Measurements from ENCODE around the gene PAPPA. TPM values are rescaled to one million over a fixed set of nuclear protein-coding genes. Genes with fewer than 3 reads are reported as not detected.

Gene PAPPA
- total and polyA plus RNA-seq, 2 of the 8 experiments (the other 6 are each of a cell fraction or from before 2014, with no cell fraction given): 0.18 to 0.63 TPM

- H2BK12ac ChIP-seq (ENCODE audit: low read depth, low read length): no peak overlapping the region
- no peak overlapping the region for H2BK15ac ChIP-seq (ENCODE audit: low read length)
- TF ChIP-seq ZNF274 (IDR thresholded peaks at IDR 0.05; ENCODE audit: borderline replicate concordance, extremely low read depth, low read length) (no peak), EP300 (IDR thresholded peaks at IDR 0.05; ENCODE audit: borderline replicate concordance in 1 of 2, low read depth in 2 of 2, low read length in 2 of 2) (no peak), RBBP5 (IDR thresholded peaks at IDR 0.05; ENCODE audit: borderline replicate concordance, low read depth, low read length) (no peak), YY1 (IDR thresholded peaks at IDR 0.05; ENCODE audit: low read depth, low read length) (no peak), KDM5A (IDR thresholded peaks at IDR 0.05; ENCODE audit: low read length) (no peak), GABPA (IDR thresholded peaks at IDR 0.05; ENCODE audit: borderline replicate concordance, insufficient read depth, low read length) (no peak)
- H3K23ac ChIP-seq (ENCODE audit: insufficient read length): no peak overlapping the region
- H3K18ac ChIP-seq (ENCODE audit: extremely low read depth, low read length): no peak overlapping the region
- no peak overlapping the region for H3K56ac ChIP-seq (replicated peaks; ENCODE audit: insufficient read length, low read depth, low read length)
- no peak overlapping the region for H2AK5ac ChIP-seq (ENCODE audit: low read depth, low read length)
- POLR2A ChIA-PET (ENCODE audit: partially characterized antibody): no interaction called here
- no peak overlapping the region for H3K4me2 ChIP-seq (ENCODE audit: insufficient read depth in 1 of 2, low read depth in 2 of 2, low read length in 2 of 2)
- no peak overlapping the region for H2AFZ ChIP-seq (ENCODE audit: low read length)
- no peaks in the 10 kb centered on the region for H3K9me3 ChIP-seq (ENCODE audit: insufficient read depth in 2 of 2, low read depth in 1 of 2, low read length in 1 of 2)
- CTCF ChIA-PET (ENCODE audit: partially characterized antibody): interaction anchor here (0.9 to 2.1 kb wide), 4 partner anchors 12 to 291 kb away, joined by 3 to 6 read pairs (median 4); no protein-coding TSS in a partner anchor
- H3K27ac ChIP-seq (ENCODE audit: low read depth, low read length): no peak overlapping the region
- no peak overlapping the region for H3K14ac ChIP-seq (ENCODE audit: insufficient read length)
- H2BK5ac ChIP-seq (ENCODE audit: low read depth, low read length): no peak overlapping the region
- H2BK20ac ChIP-seq (ENCODE audit: low read length): no peak overlapping the region
- no peak overlapping the region for H3K4ac ChIP-seq (replicated peaks; ENCODE audit: insufficient read length, low read depth, low read length)
- DNase-seq (ENCODE audit: low read depth in 1 of 2, low spot score in 2 of 2) (no peak), FAIRE-seq (no peak)
- H3K79me1 ChIP-seq (ENCODE audit: low read depth, low read length): no peaks in the 10 kb centered on the region
- H2BK120ac ChIP-seq (replicated peaks; ENCODE audit: low read depth, low read length): no peak overlapping the region
- H4K8ac ChIP-seq (ENCODE audit: extremely low read depth, insufficient read depth, low read length): no peak overlapping the region
- no peaks in the 10 kb centered on the region for H3K27me3 ChIP-seq (replicated peaks in 1 of 4; ENCODE audit: control insufficient read depth in 3 of 4, extremely low read depth in 1 of 4, insufficient read depth in 3 of 4, low read length in 3 of 4)
- WGBS, 2 experiments (ENCODE audit: extremely low coverage in 1 of 2, insufficient coverage in 1 of 2, insufficient read length in 1 of 2, insufficient replicate concordance in 2 of 2, low coverage in 1 of 2, low lambda C conversion rate in 2 of 2, missing lambda C conversion rate in 1 of 2): 88% methylated on average over 5 of the region's 5 CpGs; no CpG with 5 or more reads in 1 of the 2 experiments
- no peak overlapping the region for H3K9ac ChIP-seq (replicated peaks in 1 of 4; ENCODE audit: extremely low read depth in 1 of 4, low read depth in 3 of 4, low read length in 3 of 4)
- no peaks in the 10 kb centered on the region for H3K79me2 ChIP-seq (ENCODE audit: control insufficient read depth in 1 of 2, insufficient read depth in 2 of 2, low read length in 2 of 2)
- no peak overlapping the region for H4K91ac ChIP-seq (replicated peaks; ENCODE audit: insufficient read length, low read length)
- no peaks in the 10 kb centered on the region for H3K4me1 ChIP-seq (replicated peaks in 1 of 4; ENCODE audit: control insufficient read depth in 3 of 4, insufficient read depth in 4 of 4, low read length in 3 of 4)
- no peak overlapping the region for H3K4me3 ChIP-seq (ENCODE audit: extremely low read depth in 1 of 4, insufficient read depth in 2 of 4, low read depth in 3 of 4, low read length in 4 of 4)
- no peaks in the 10 kb centered on the region for H4K20me1 ChIP-seq (replicated peaks in 1 of 2; ENCODE audit: control insufficient read depth in 1 of 2, insufficient read depth in 2 of 2, low read length in 2 of 2)
- H3K23me2 ChIP-seq (ENCODE audit: low read depth, low read length): no peaks in the 10 kb centered on the region
- H3K36me3 ChIP-seq (ENCODE audit: control insufficient read depth in 2 of 4, insufficient read depth in 4 of 4, low read length in 3 of 4): no peaks in the 10 kb centered on the region
- no peak overlapping the region for H4K5ac ChIP-seq (ENCODE audit: insufficient read length, low read depth, low read length)
Observed at GRCh38 chr9:116204252-116204882, 50.8 kb downstream of the PAPPA start.

All from H1 (cell line).